NK-92 treated with Interleukin-12 subunit alpha and Interleukin-12 subunit beta, amount 100 ng/mL, for 24 hours (cell line): ENCODE results near the gene ERAP2.
"Not testable (repeated sequence)": the region's sequence is repeated elsewhere in the genome, so short reads cannot be mapped to it uniquely, and the experiment has no call there.

ENCODE experiments used
- DNase-seq: peaks from one replicate; lab custom pipeline; 2025; lab: John Stamatoyannopoulos, UW

The ERAP2 gene

GRCh38 chr5:96876292-96876850, at the start of gene ERAP2:
TSS of gene ERAP2 (plus strand) at chr5:96876500. CDS start at chr5:96879686, 3,186 bp downstream.
- DNase-seq = no peak

- DNase-seq = no peak
These were observed 47.0 kb upstream of the ERAP2 start for GRCh38 chr5:96829297-96829696.

- no peak for DNase-seq
These were observed 42.3 kb upstream of the ERAP2 start for GRCh38 chr5:96834016-96834415.

GRCh38 chr5:96835791-96836191, 40.5 kb upstream of the ERAP2 start:
- DNase-seq = no peak

GRCh38 chr5:96836817-96837216, 39.5 kb upstream of the ERAP2 start:
- DNase-seq = no peak

- no peak for DNase-seq
These were observed 39.0 kb upstream of the ERAP2 start for GRCh38 chr5:96837303-96837702.

GRCh38 chr5:96838201-96839070, 37.9 kb upstream of the ERAP2 start:
- DNase-seq = no peak

- DNase-seq = no peak
These were observed 37.2 kb upstream of the ERAP2 start for GRCh38 chr5:96839071-96839592.

- not testable (repeated sequence) for DNase-seq
These were observed 34.4 kb upstream of the ERAP2 start for GRCh38 chr5:96841931-96842330.

- no peak for DNase-seq
These were observed 33.2 kb upstream of the ERAP2 start for GRCh38 chr5:96843140-96843539.

GRCh38 chr5:96844481-96844990, 31.8 kb upstream of the ERAP2 start:
- no peak for DNase-seq

- DNase-seq = no peak
These were observed 24.8 kb upstream of the ERAP2 start for GRCh38 chr5:96851312-96852062.

GRCh38 chr5:96852759-96853158, 23.5 kb upstream of the ERAP2 start:
- DNase-seq = no peak

- no peak for DNase-seq
These were observed 22.2 kb upstream of the ERAP2 start for GRCh38 chr5:96854067-96854466.

- no peak for DNase-seq
These were observed 21.0 kb upstream of the ERAP2 start for GRCh38 chr5:96855031-96855872.

- no peak for DNase-seq
These were observed 19.9 kb upstream of the ERAP2 start for GRCh38 chr5:96856371-96856770.

- DNase-seq = no peak
These were observed 18.8 kb upstream of the ERAP2 start for GRCh38 chr5:96857454-96857853.

GRCh38 chr5:96857924-96858323, 18.4 kb upstream of the ERAP2 start:
- DNase-seq = no peak

GRCh38 chr5:96859375-96859774, 16.9 kb upstream of the ERAP2 start:
- no peak for DNase-seq

- DNase-seq = no peak
These were observed 15.2 kb upstream of the ERAP2 start for GRCh38 chr5:96861076-96861475.

GRCh38 chr5:96863114-96863513, 13.2 kb upstream of the ERAP2 start:
- no peak for DNase-seq
